HL-60/S4 treated with phorbol 12-myristate 13-acetate at 8.2 ng/mL for 4 days and 3 days (cell line): ENCODE measurements around the gene CSAG2.

Experiments
- in situ Hi-C: fragments of 300-500 bp; cut with MboI; formaldehyde crosslinking; loops from 2 replicates; pipeline ENCODE4 v1.15.0; 2022; ENCODE audit warnings: low sequenced_read_pairs

The CSAG2 gene

DNA sequence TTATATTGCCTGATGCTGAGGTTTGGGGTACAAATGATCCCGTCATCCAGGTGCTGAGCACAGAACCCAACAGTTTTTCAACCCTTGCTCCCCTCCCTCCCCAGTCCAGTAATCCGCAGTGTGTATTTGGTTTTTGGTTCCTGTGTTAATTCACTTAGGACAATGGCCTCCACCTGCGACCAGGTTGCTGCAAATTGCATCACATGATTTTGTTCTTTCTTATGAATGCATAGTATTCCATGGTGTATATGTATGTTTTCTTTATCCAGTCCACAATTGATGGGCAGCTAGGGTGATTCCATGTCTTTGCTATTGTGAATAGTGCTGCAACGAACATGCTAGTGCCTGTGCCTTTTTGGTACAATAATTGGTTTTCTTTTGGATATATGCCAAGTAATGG is 46.0 kb downstream of the CSAG2 start:
- in situ Hi-C loops, result no loop called here

DNA sequence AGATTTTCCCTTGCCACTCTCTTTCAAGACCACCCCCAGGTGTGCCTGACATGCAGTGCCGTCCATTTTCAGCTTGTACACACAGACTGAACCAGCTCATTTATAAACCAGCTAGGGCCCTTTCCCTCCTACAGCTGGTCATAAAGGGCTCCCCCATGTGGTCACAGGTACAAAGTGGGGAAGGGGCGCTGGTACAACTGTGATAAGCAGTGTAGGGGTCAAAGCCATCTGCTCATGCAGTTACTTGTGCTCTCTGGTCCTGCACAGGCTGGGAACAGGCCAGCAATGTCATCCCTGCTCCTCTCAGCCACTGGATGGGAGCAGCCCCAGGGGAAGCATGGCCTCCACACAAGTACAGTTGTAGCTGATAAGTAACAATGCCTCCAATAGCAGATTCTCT is 50.8 kb downstream of the CSAG2 start:
- in situ Hi-C loops, result no loop called here
